DOHH2 (cell line): ENCODE measurements around the gene TNFRSF4.

Experiments
- CTCF ChIP-seq: fragments of 200-600 bp; sonication (generic); IDR thresholded peaks from one replicate; pipeline ENCODE4 v1.5.1; 2014; ENCODE audit warnings: antibody characterized with exemption, mild to moderate bottlenecking, low read depth, low read length; ENCODE audit not compliant: poor library complexity, severe bottlenecking
- EZH2phosphoT487 ChIP-seq: fragments of 200-600 bp; sonication (generic); IDR thresholded peaks from 2 replicates; pipeline ENCODE4 v1.6.1; 2017; ENCODE audit warnings: borderline replicate concordance, mild to moderate bottlenecking, antibody characterized with exemption, low read length, moderate library complexity, mixed read lengths

- TF ChIP-seq CTCF (no peak), EZH2phosphoT487 (no peak)
Measured at GRCh38 chr1:1259119-1259488, 45.2 kb upstream of the TNFRSF4 start.
